ENCODE measurements around the gene SETMAR. TPM values are rescaled to one million over a fixed set of nuclear protein-coding genes. Genes with fewer than 3 reads are reported as not detected.

SETMAR gene
- total and polyA plus RNA-seq, 11 donors = 6.2 to 20.2 (median 13.8) TPM

DNA sequence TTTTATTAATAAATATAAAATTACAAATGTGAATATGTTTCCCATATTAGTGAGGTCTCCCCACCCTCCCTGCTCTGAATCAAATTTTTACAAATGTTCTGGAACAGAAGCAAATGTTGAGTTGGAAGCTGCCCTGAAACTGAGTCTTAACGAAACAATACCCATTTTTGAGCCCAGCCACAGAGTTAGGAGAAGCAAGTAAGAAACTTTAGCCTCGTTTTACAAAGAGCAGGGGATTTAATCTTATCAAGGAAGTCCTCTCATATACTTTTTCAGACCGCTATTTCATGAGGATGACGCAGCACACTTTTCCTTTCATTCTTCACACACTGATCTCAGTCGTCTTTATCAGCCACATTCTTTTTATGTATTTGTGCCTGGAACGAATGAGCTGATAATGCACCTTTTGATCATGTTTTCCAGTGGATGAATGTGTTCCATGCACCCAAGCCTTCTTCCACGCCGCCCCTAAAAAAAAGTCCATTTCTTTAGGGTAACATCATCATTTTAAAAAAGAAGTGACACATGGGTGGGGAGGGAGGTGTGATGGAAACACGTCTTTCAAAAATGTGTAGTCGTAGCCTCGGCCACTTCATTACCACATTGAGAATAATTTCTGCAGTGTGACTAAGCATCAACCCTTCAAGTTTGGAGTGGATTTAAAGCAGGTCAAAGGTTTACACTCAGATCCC lies 48.1 kb downstream of the SETMAR start:
- TF ChIP-seq, protein P1, sequence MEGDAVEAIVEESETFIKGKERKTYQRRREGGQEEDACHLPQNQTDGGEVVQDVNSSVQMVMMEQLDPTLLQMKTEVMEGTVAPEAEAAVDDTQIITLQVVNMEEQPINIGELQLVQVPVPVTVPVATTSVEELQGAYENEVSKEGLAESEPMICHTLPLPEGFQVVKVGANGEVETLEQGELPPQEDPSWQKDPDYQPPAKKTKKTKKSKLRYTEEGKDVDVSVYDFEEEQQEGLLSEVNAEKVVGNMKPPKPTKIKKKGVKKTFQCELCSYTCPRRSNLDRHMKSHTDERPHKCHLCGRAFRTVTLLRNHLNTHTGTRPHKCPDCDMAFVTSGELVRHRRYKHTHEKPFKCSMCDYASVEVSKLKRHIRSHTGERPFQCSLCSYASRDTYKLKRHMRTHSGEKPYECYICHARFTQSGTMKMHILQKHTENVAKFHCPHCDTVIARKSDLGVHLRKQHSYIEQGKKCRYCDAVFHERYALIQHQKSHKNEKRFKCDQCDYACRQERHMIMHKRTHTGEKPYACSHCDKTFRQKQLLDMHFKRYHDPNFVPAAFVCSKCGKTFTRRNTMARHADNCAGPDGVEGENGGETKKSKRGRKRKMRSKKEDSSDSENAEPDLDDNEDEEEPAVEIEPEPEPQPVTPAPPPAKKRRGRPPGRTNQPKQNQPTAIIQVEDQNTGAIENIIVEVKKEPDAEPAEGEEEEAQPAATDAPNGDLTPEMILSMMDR (IDR thresholded peaks at IDR 0.05) = peak in 3 of 12 donors; percentile 4 to 40 (median 14)
- no peak for TF ChIP-seq POLR2A (IDR thresholded peaks at IDR 0.05)
- H3K27ac ChIP-seq = peak overlapping the region in 11 of 12 donors; percentile 2 to 76 (median 59)
- ATAC-seq = peak; percentile 20 to 75 (median 54)
- peaks cover 0 to 7% (median 0%) of the 10 kb centered on the region in 12 donors for H3K9me3 ChIP-seq
- DNase-seq = no peak
- intact Hi-C loops (cut with DNase I) = loop anchor here (1.0 to 10.0 kb wide), 7 partner anchors 143 to 703 kb away; partner anchors contain the start of gene ITPR1 (in 3 of the 10)
- no peaks in the 10 kb centered on the region for H3K36me3 ChIP-seq
- peaks cover 0 to 26% (median 9%) of the 10 kb centered on the region in 12 donors for H3K4me1 ChIP-seq
- H3K4me3 ChIP-seq = peak overlapping the region in 10 of 12 donors; percentile 18 to 55 (median 42)
- no peaks in the 10 kb centered on the region for H3K27me3 ChIP-seq
- 34 to 45% (median 41%) methylated on average over 11 of the region's 11 CpGs for WGBS, 4 donors

DNA sequence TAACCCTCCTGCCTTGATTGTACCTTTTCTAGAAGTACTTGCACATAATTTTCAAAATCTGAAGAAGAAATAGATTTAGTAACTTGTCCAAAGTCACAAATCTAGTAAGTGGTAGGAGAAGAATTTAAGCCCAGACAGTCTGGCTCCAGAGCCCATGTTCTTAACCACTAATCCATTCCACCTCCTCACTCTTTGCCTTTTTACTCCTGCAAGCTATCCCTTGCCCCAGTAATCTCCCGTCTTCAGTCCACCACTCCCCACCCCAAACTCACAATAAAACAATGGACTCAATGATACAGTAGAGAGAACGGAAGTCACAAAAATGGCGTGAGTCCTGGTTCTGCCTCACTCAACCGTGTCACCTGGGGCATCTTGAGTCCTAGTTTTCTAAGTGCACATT lies 48.7 kb downstream of the SETMAR start:
- intact Hi-C loops (cut with DNase I) = loop anchor here (1.0 to 10.0 kb wide), 7 partner anchors 143 to 703 kb away; partner anchors contain the start of gene ITPR1 (in 3 of the 10)
- H3K27me3 ChIP-seq = no peaks in the 10 kb centered on the region
- TF ChIP-seq, protein P1 (IDR thresholded peaks at IDR 0.05) = no peak
- no peak for TF ChIP-seq POLR2A (IDR thresholded peaks at IDR 0.05)
- peaks cover 0 to 7% (median 0%) of the 10 kb centered on the region in 12 donors for H3K9me3 ChIP-seq
- DNase-seq = no peak
- no peak for ATAC-seq
- H3K4me1 ChIP-seq = peaks cover 0 to 31% (median 9%) of the 10 kb centered on the region in 12 donors
- H3K27ac ChIP-seq = peak overlapping the region in 6 of 12 donors; percentile 2 to 76 (median 60)
- no peaks in the 10 kb centered on the region for H3K36me3 ChIP-seq
- 94 to 96% (median 94%) methylated on average over 4 of the region's 4 CpGs for WGBS, 4 donors
- peak overlapping the region in 2 of 12 donors; percentile 38 to 55 for H3K4me3 ChIP-seq

DNA sequence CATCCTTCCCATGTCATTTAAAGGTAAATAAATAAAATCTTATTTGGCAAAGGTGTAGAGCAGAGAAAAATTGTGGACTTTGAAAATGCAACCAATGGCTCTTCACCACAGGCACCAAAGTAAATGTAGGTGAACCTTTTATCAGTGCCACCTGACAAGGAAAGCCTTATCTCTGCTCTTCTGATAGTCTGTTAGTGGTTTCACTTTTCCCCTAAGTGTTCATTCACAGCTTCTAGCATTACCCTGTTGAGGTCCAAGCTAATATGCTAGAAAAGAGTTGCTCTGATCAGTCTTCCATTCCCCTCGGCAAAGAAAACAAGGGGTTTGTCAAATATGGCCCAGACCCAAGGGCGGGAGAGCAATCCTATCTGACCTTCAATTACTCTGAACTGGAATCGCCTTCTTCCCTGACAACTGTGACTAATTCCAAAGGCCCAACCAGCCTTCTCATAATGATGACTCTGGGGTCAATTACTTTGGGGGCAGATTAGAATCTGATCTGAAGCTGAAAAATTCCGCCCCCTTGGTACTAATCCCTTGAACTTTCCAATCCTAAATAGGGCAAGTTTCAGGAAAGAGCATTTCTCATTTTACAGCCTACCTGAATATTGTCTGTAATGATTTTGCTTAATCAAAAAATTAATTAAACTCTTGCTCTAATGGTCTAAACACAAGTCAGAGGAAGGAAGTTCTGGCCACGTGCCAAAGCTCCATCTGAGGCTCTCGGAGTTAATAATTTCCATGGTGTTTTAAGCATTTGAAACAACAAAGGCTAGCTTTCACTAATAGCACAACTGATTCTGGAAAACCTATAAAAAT lies 52.4 kb downstream of the SETMAR start:
- H3K27ac ChIP-seq = peak overlapping the region in 6 of 12 donors; percentile 6 to 33 (median 16)
- peaks cover 0 to 6% (median 0%) of the 10 kb centered on the region in 9 donors for H3K36me3 ChIP-seq
- H3K4me3 ChIP-seq = no peak overlapping the region
- no peaks in the 10 kb centered on the region for H3K9me3 ChIP-seq
- peaks cover 0 to 32% (median 9%) of the 10 kb centered on the region in 12 donors for H3K4me1 ChIP-seq
- ATAC-seq = peak in 2 of 4 donors; percentile 19 to 30
- H3K27me3 ChIP-seq = no peaks in the 10 kb centered on the region
- 36 to 55% (median 46%) methylated on average over 6 of the region's 6 CpGs for WGBS, 4 donors
- intact Hi-C loops (cut with DNase I) = loop anchor here in 5 of 10 donors (2.0 to 10.0 kb wide), 4 partner anchors 139 to 699 kb away; partner anchors contain the start of gene ITPR1 (in 3 of the 5)
- DNase-seq = peak; percentile 46 to 72 (median 61)
- TF ChIP-seq POLR2A (IDR thresholded peaks at IDR 0.05) = no peak
- TF ChIP-seq, protein P1 (IDR thresholded peaks at IDR 0.05) = no peak

Data from heart left ventricle (tissue), 16 donors.